Mucosa of stomach (tissue), 1 donor: ENCODE data around the gene SLC25A3.
A peak's percentile ranks its signal among the peaks of the same experiment; 100 is the strongest.

Experiments
- H3K27me3 ChIP-seq: one replicate; pipeline ENCODE4 v1.7.0; 2013; ENCODE audit warnings: mild to moderate bottlenecking, low read length; ENCODE audit not compliant: control insufficient read depth, insufficient read depth
- H3K36me3 ChIP-seq: one replicate; pipeline ENCODE4 v1.7.0; 2013; ENCODE audit warnings: low read length; ENCODE audit not compliant: control insufficient read depth, insufficient read depth
- H3K4me1 ChIP-seq: one replicate; pipeline ENCODE4 v1.7.0; 2013; ENCODE audit warnings: mild to moderate bottlenecking, low read length; ENCODE audit not compliant: control insufficient read depth, insufficient read depth
- H3K4me3 ChIP-seq: one replicate; pipeline ENCODE4 v1.7.0; 2013; ENCODE audit warnings: low read length
- H3K9ac ChIP-seq: one replicate; pipeline ENCODE4 v1.7.0; 2013; ENCODE audit warnings: mild to moderate bottlenecking, low read length, moderate library complexity
- H3K9me3 ChIP-seq: one replicate; pipeline ENCODE4 v1.7.0; 2013; ENCODE audit warnings: mild to moderate bottlenecking, low read length, moderate library complexity; ENCODE audit not compliant: control insufficient read depth
- donor health status: Pancreatic carcinoma.

The SLC25A3 gene

GRCh38 chr12:98644712-98645571 lies 51.5 kb downstream of the SLC25A3 start, which contains the start of the genes APAF1 and IKBIP:
TSS of gene APAF1 (plus strand) at chr12:98645290. CDS start at chr12:98648360, 3,070 bp downstream.
TSS of gene IKBIP (minus strand) at chr12:98644788. CDS start at chr12:98644701, 87 bp downstream.
- Histone ChIP-seq H3K9me3 (no peaks in the 10 kb centered on the region), H3K27me3 (no peaks in the 10 kb centered on the region), H3K4me3 (peak within 1 kb of the TSS; percentile 91), H3K9ac (peak within 1 kb of the TSS; percentile 94), H3K36me3 (peaks cover 3% of the 10 kb centered on the region), H3K4me1 (no peaks in the 10 kb centered on the region)

- no peaks in the 10 kb centered on the region for H3K9me3 ChIP-seq
- peak overlapping the region; percentile 94 for H3K9ac ChIP-seq
- H3K36me3 ChIP-seq: peaks cover 4% of the 10 kb centered on the region
- no peaks in the 10 kb centered on the region for H3K4me1 ChIP-seq
- H3K4me3 ChIP-seq: peak overlapping the region; percentile 91
- no peaks in the 10 kb centered on the region for H3K27me3 ChIP-seq
These were observed 52.1 kb downstream of the SLC25A3 start for GRCh38 chr12:98645572-98646067.

GRCh38 chr12:98646294-98647090 lies 53.0 kb downstream of the SLC25A3 start:
- Histone ChIP-seq H3K4me1 (no peaks in the 10 kb centered on the region), H3K36me3 (peaks cover 4% of the 10 kb centered on the region), H3K9me3 (no peaks in the 10 kb centered on the region), H3K4me3 (peak overlapping the region; percentile 91), H3K27me3 (no peaks in the 10 kb centered on the region), H3K9ac (peak overlapping the region; percentile 94)

GRCh38 chr12:98651328-98651727 lies 57.8 kb downstream of the SLC25A3 start:
- Histone ChIP-seq H3K36me3 (peaks cover 4% of the 10 kb centered on the region), H3K27me3 (no peaks in the 10 kb centered on the region), H3K9me3 (no peaks in the 10 kb centered on the region)

DNA sequence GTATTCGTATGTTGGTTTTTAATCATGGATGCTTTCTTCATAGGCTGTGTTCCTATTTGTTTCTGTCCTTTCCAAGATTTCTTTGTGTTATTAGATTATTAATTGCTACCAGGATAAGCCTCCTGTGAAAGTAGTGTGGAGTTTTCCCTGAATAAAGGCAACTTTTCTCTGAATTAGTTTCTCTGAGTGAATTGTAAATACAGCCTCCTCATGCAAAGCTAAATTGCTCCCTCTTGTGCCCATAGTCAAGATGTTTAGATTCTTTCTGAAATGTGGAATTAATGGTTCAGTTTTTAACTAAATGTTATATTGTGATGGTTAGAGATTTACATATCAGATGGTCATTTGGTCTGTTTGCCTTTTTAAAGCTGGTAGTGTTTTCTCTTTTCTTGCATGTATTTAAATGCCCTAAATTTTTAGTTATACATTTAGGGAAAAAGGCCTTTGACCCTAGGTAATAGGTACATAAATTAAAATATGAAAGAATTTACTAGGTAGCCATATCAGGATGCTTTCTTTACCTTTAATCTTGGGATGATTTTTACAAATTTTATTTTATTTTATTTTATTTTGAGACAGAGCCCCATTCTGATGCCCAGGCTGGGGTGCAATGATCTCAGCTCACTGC lies 60.5 kb downstream of the SLC25A3 start:
- Histone ChIP-seq H3K9me3 (no peaks in the 10 kb centered on the region), H3K36me3 (peaks cover 4% of the 10 kb centered on the region), H3K9ac (no peak overlapping the region), H3K4me3 (no peak overlapping the region), H3K4me1 (no peaks in the 10 kb centered on the region), H3K27me3 (no peaks in the 10 kb centered on the region)

More at GRCh38 chr12:98651328-98651727, 57.8 kb downstream of the SLC25A3 start:
- Histone ChIP-seq H3K4me3 (no peak overlapping the region), H3K4me1 (no peaks in the 10 kb centered on the region), H3K9ac (no peak overlapping the region)
